DMS 273 (cell line): ENCODE measurements around the gene ARVCF.

Experiments used
- DNase-seq: peaks from one replicate; lab custom pipeline; 2025; ENCODE audit not compliant: unreplicated experiment; lab: John Stamatoyannopoulos, UW

The ARVCF gene

DNA sequence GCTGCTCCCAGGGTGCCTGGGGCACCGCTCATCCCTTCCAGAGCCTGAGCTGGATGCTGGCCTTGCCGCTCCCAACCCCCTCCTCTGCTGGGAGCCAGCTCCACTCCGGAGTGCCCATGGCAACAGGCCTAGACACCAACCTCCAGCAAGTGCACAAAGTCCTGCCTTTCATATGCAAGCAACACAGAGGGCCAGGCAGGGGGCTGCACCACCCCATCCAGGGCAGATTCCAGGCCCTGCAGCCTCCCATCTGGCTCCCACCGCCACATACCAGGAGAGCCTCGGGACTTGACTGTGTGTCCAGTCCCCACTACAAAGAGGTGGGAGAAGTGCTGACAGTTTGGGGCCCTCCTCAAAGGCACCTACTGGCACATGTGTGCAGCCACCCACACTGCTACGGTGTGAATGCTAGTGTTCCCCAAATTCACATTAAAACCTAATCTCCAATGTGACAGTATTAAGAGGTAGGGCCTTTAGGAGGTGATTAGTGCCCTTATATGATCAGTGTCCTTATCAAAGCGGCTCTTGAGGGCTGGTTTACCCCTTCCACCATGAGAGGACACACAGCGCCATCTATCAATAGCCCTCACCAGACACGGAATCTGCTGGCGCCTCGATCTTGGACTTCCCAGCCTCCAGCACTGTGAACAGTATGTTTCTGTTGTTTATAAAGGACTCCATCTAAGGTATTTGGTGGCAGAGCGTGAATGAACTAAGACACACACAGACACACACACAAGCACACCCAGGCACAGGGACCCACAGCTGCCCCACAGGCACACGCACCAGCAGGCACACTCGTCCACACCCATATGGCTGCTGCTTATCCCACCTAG lies 16.2 kb downstream of the ARVCF start:
- no peak for DNase-seq

- DNase-seq = no peak
Measured at GRCh38 chr22:19998991-19999820, 17.4 kb downstream of the ARVCF start.

DNA sequence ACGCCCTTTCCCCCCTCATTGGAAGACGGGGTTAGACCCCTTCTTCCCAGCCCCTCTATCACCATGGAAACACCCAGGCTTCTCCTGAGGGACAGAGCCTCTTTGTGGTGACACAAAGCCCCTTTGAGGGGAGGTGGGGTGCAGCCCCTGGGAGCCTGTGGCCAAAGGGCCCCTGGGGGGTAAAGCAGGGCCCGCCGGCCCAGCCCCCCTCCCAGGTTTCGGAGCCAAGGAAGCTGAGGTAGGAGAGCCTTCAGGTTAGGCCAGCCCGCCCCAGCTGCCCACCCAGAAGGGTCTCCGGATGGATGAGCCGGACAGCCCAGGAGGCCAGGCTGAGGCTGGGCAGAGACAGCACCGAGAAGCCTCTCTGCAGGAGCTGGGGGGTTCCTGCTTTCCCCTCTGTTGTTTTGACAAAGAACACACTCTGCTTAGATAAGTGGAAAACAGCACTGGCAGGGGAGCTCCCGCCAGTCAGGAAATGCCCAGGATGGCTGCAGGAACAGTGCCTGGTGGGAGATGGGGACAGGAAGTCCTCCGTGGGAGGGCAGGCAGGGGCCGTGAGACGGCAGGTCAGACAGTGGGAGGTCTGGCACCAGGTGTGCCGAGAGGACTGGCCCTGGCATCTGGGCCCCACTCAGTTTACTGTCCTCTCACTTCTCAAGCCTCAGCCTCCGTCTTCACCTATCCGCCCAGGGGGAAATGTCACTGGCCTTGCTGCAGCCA lies 18.2 kb downstream of the ARVCF start:
- DNase-seq = no peak

DNA sequence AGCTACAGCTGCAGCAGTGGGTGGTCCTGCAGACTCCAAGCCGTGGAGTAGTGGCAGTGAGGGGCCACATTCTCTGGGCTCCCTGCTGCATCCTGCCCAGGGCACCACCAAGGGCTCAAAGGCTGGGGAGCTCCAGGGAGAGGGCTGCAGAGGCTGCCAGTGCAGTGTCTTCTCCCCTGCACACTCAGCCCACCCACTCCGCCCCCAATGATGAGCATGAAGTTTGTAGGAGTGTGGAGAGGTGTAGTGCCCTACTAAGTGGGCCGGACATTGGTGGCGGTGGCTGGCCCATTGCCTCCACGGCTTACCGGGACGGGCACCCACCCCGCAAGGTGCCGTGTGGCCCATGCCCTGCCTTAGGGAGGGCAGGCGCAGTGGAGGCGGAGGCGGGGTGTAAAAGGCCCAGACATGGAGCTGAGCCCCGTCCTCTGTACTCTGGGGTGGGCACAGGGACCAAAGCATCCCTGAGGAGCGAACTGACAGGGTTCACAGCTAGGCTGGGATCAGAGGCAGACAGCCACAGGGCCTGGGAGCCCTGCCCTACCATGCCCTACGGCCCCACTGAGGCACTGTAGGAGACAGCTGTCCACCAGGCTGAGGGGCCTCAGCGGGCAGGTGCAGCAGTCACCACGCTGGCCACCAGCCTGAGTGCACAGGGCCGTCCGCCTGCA lies 18.9 kb downstream of the ARVCF start:
- no peak for DNase-seq

- DNase-seq = no peak
Measured at GRCh38 chr22:19996694-19997384, 19.8 kb downstream of the ARVCF start.

DNA sequence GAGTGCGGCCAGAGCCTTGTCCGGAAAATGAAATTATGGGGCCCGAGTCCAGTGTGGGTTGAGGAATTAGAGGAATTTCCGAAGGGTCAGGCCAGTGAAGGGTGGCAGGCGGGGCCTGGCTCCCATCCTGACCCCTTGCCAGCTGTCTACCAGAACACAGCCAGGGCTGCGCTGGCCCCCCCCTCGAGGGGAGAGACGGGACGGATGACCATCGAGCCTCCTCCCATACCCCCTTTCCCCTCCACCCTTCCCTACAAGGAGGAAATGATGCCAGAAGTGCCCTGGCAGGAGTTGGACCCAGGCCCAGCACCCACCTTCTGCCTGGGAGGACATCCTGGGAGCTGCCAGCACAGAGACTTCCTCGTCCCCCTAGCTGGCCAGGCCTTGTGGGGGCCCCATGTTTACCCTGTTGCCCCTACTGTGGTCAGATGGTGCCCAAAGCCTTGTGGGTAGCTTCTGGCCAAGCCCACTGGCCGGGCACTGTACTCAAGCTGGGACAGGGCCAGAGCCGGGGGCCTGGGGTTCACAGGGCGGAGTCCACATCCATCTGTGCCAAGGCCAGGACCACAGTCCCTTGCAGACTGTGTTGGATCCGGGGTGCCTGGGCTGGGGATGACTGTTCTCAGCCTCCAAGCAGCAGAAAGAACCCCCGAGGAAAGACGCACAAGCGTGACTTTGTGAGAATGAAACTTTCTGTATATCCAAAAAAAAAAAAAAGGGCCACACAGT lies 20.8 kb downstream of the ARVCF start:
- DNase-seq = no peak

DNA sequence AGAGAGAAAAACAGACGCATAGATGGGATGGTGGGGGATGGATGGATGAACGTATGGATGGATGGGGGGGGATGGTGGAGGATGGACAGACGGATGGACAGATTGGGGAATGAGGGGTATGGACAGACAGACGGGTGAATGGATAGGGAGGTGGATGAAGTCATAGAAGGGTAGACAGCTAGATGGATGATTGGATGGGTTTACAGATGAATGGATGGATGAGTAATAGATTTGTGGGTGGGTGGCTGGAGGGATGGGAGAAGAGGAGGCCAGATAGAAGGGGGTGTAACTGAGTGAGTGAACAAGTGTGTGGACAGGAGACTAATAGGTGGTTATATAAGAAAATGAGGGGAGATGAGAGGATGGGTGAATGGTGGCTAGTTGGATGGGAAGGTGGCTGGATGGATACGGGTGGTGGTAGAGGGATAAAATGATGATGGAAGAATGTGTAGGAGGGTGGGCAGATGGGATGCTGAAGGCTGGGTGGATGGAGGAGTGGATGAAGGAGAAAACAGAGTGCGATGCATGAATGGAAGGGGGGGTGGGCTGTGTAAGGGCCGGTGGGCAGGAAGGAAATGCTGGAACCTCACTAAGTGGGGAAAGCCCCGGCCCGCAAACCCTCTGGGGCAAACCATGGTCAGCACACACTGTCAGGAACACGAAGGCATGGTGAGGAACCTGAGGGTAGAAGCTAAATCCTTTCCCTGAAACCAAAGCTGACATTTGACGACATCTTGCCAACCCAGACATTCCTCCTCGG lies 21.6 kb downstream of the ARVCF start:
- no peak for DNase-seq

- no peak for DNase-seq
Measured at GRCh38 chr22:19993926-19994325, 22.7 kb downstream of the ARVCF start.

DNA sequence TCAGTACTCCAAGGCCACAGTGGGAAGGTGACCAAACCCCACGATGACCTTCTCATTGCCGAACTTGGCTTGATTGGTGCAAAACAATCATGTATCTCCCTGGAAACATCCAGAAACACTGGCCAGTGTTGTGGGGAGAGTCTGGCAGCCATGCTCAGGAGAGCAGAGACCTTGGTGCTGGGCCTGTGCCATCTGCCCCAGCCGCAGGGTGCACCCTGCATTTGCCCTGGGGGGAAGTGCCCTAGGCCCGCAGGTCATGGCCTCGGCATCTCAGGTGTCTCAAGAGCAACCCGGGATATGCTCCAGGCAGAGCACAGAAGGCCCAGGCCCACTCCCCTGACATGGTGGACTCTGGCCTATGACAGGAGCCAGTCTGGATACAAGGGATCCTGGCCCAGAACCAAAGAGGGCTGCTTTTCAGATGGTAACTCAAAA lies 23.7 kb downstream of the ARVCF start:
- no peak for DNase-seq

DNA sequence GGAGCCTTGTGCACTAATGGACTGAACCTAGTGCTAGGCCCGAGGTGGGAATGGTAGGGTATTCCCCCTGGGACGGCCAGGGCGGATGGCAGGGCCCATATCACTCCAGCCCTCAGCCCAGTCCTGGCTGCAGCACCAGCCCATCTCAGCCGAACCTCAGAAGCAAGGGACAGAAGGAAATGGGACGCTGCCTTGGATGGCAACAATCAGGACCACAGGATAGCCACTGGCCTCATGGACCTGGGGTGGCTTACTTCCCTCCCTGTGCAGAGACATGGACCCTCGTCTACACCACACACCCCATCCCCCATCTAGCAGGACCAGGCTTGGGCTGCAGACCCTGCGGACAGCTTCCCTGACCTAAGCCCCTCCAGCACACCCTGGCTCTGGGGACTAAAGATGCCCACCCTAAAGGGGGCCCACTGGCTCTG lies 24.1 kb downstream of the ARVCF start:
- DNase-seq = no peak

DNA sequence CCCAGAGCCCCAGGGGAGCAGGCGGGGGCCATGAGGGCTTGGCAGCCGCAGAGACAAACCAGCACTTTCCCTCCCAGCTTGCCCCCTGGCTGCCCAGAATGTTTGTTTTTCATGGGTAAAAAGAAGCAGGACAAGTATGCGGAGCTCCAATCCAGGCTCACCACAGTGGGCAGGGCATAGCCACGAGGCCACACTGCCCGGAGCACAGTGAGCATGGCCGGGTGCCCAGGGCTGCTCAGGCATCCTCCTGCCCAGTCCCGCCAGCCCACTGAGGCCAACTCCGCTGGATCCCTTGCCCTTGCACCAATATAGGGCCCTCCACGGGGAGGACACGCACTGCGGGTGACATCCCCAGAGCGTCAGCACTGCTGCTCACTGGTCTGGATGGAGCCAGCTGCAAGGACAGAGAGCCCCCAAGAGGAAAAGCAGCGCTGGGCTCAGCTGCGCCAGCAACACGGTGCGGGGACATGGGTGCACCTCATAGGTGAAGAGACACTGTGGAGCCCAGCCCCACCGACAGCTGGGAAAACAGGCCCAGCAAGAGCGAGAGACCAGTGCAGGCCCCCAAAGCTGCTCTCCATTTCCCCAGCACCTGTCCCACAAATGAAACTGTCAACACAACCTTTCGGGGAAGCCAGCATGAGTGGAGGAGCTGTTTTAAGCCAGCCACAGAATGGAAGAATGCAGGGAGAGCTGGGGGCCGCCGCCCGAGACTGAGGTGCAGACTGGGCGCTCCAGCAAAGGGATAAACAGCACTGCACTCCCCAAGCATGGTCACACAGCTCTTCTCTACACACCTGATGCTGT lies 24.8 kb downstream of the ARVCF start:
- no peak for DNase-seq

GRCh38 chr22:19991395-19991644 lies 25.3 kb downstream of the ARVCF start:
- no peak for DNase-seq

DNA sequence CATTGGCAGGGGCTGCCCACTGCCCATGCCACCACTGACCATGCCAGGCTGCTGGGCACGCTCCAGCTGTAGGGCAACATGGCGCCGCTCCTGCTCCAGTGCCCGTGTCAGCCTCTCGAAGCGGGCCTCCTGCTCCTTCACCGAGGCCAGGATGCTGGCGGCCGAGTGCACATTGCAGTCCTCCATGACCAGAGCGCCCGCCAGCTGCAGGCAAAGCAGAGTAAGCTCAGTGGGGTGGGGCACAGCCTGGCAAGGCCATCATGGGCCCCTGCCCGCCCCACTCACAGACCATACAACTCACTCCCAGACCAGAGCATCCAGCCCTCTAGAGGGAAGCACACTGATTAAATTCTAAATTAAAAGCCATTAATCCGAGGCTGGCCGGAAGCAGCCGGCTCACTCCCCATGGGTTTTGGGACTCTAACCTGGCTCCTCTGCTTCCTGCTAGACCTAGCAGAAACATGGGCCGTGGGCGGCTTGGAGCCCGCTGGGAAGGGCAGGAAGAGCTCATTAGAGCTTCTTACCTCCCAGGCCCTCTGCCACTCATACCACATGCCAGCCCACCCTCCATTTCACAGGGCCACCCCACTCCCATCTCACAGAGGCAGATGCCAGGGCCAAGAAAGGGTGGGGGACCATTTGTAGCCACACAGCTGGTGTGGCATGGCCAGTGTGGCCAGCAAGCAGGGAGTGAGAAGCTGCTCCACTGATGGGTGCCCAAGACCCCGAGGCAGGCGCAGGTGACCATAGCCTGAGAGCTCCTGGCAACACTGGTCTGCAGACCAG lies 25.8 kb downstream of the ARVCF start:
- DNase-seq = no peak

DNA sequence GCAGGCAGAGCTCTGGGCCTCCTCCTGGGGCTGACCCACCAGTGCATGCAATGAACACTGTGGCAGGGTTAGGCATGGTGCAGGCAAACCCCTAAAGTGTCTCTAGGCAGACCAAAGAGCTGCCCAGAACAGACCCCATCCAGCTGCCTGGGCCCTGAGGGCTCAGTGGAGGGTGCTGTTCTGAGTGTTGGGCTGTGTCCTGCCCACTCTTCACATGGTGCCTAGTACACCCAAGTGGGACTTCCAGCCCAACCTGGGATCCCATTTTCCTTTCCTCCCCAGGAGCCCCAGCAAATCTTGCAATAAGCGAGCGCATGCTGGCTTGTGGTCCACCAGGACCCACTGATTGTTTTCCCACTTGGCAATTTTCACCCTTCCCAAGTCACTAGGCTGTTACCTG lies 26.4 kb downstream of the ARVCF start:
- DNase-seq = no peak

DNA sequence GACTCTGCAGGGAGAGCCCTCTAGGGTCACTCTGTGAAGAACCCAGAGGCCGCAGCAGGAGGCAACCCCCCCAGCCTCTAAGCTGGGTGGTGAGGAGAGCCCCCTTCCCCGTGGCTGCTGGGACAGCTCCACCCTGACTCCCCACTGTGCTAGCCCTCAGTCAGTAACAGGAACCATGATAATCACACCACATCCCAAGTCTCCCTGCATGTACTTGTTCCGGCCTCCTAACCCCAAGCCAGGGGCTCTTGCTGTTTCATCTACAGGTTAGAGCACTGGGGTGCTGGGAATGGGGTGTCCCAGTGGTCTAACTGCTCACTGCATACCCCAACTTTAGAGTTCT lies 26.9 kb downstream of the ARVCF start:
- DNase-seq = no peak

- DNase-seq = no peak
Measured at GRCh38 chr22:19988965-19989724, 27.5 kb downstream of the ARVCF start.

GRCh38 chr22:19988331-19988808 lies 28.3 kb downstream of the ARVCF start:
- DNase-seq = no peak
